GM12878 (cell line): ENCODE data around the gene LHFPL2. TPM values are rescaled to one million over a fixed set of nuclear protein-coding genes. Genes with fewer than 3 reads are reported as not detected.

Experiments
- ATAC-seq: fragments of 200-7000 bp; cut with Tn5 transposase; 3 replicates; pipeline ENCODE4 v1.9.1; 2020; ENCODE audit warnings: mild to moderate bottlenecking, moderate library complexity
- BruUV-seq: library from RNA; stranded (reverse); fragments of 400-500 nt; replicated peaks from 2 replicates; lab custom pipeline; 2021; lab: Mats Ljungman, UMichigan
- CTCF ChIA-PET: fragments of 300-600 bp; sonication (Branson Sonifier 250); formaldehyde crosslinking; extraction: SDS; loops from one replicate; lab custom pipeline; 2021; ENCODE audit warnings: inconsistent platforms; lab: Yijun Ruan, JAX
- POLR2A ChIA-PET: fragments of 350-600 bp; formaldehyde crosslinking; extraction: SDS; loops from one replicate; lab custom pipeline; 2021; ENCODE audit warnings: inconsistent platforms; lab: Charles Lee
- RAD21 ChIA-PET: fragments of 300-600 bp; sonication (Branson Sonifier 250); formaldehyde crosslinking; loops from one replicate; lab custom pipeline; 2023; ENCODE audit warnings: antibody characterized with exemption; ENCODE audit not compliant: unreplicated experiment; lab: Charles Lee
- SMC1A ChIA-PET: fragments of 300-600 bp; sonication (Branson Sonifier 250); formaldehyde crosslinking; loops from one replicate; lab custom pipeline; 2023; ENCODE audit not compliant: unreplicated experiment, uncharacterized antibody; lab: Charles Lee
- DNase-seq: peaks from one replicate; pipeline ENCODE4 v3.0.0-alpha.2; 2011; ENCODE audit warnings: low read depth, low spot score
- FAIRE-seq: peaks from 3 replicates; lab custom pipeline; 2011; peaks lifted over from hg19 to GRCh38; lab: Jason Lieb, UNC
- H2AFZ ChIP-seq: 2 replicates; pipeline ENCODE4 v1.6.0; 2011; ENCODE audit warnings: low read depth, low read length, control low read depth; ENCODE audit not compliant: control insufficient read depth
- H3K27ac ChIP-seq: 2 replicates; pipeline ENCODE4 v1.5.1; 2011; ENCODE audit warnings: control low read depth; ENCODE audit not compliant: control insufficient read depth, insufficient read depth
- H3K27me3 ChIP-seq, 2 experiments: replicated peaks in 1 of 2; 2 replicates each; pipeline versions ENCODE4 v1.6.0 to v1.6.1; 2011; ENCODE audit warnings: low read length in 1 of 2; ENCODE audit not compliant: control insufficient read depth in 2 of 2, insufficient read depth in 2 of 2
- H3K36me3 ChIP-seq, 2 experiments: 2 replicates each; pipeline ENCODE4 v1.5.1; 2011; ENCODE audit warnings: low read length in 1 of 2; ENCODE audit not compliant: control insufficient read depth in 2 of 2, insufficient read depth in 2 of 2
- H3K4me1 ChIP-seq: 2 replicates; pipeline ENCODE4 v1.6.1; 2011; ENCODE audit warnings: mild to moderate bottlenecking, low read length, moderate library complexity, mixed read lengths; ENCODE audit not compliant: control insufficient read depth, insufficient read depth
- H3K4me2 ChIP-seq: 2 replicates; pipeline ENCODE4 v1.6.0; 2011; ENCODE audit warnings: control low read depth; ENCODE audit not compliant: control insufficient read depth, insufficient read depth
- H3K4me3 ChIP-seq: fragments of 200-600 bp; sonication (generic); 2 replicates; pipeline ENCODE4 v1.5.1; 2016
- H3K79me2 ChIP-seq: 2 replicates; pipeline ENCODE4 v1.6.0; 2011; ENCODE audit warnings: low read length; ENCODE audit not compliant: control insufficient read depth, insufficient read depth
- H3K9ac ChIP-seq: 2 replicates; pipeline ENCODE4 v1.8.0; 2011; ENCODE audit warnings: low read length, control low read depth, mixed read lengths; ENCODE audit not compliant: control insufficient read depth, insufficient read depth
- H3K9me3 ChIP-seq: replicated peaks from 3 replicates; pipeline ENCODE4 v1.5.1; 2011; ENCODE audit warnings: mild to moderate bottlenecking, low read length; ENCODE audit not compliant: control insufficient read depth, insufficient read depth
- H4K20me1 ChIP-seq: 2 replicates; pipeline ENCODE4 v1.6.0; 2011; ENCODE audit not compliant: control insufficient read depth, insufficient read depth
- CREB1 ChIP-seq: IDR thresholded peaks from 2 replicates; pipeline ENCODE4 v1.6.1; 2012; ENCODE audit warnings: low read depth, mild to moderate bottlenecking, inconsistent platforms
- HDGF ChIP-seq: fragments of 450-650 bp; IDR thresholded peaks from 2 replicates; pipeline ENCODE4 v1.6.1; 2016; ENCODE audit warnings: antibody characterized with exemption
- LARP7 ChIP-seq: fragments of 450-650 bp; IDR thresholded peaks from 2 replicates; pipeline ENCODE4 v1.6.1; 2017; ENCODE audit warnings: mild to moderate bottlenecking
- RUNX3 ChIP-seq: IDR thresholded peaks from 2 replicates; pipeline ENCODE4 v1.6.1; 2012; ENCODE audit warnings: low read length, inconsistent platforms
- YY1 ChIP-seq: IDR thresholded peaks from 2 replicates; pipeline ENCODE4 v1.6.1; 2011; ENCODE audit warnings: low read depth, mild to moderate bottlenecking, low read length
- ZNF217 ChIP-seq: fragments of 450-650 bp; IDR thresholded peaks from 2 replicates; pipeline ENCODE4 v1.6.1; 2017; ENCODE audit warnings: antibody characterized with exemption, mild to moderate bottlenecking
- WGBS: methylation state at CpG from one replicate; pipeline ENCODE4 v1.1.6; 2016; ENCODE audit warnings: low lambda C conversion rate; ENCODE audit not compliant: insufficient replicate concordance, insufficient coverage; ENCODE audit errors: missing lambda C conversion rate; 5-methylcytosine and 5-hydroxymethylcytosine counted together
- in situ Hi-C: fragments of 300-500 bp; cut with MboI; formaldehyde crosslinking; loops from 9 replicates; pipeline ENCODE4 v1.14.3; 2018; ENCODE audit warnings: mixed read lengths
- intact Hi-C: fragments of 100-400 bp; cut with micrococcal nuclease; formaldehyde crosslinking; loops from one replicate; pipeline ENCODE4 v1.14.2; 2022; ENCODE audit not compliant: unreplicated experiment
- polyA plus RNA-seq, 11 experiments: library from polyadenylated mRNA; depleted of rRNA in 4 of 11; unstranded in 6 of 11; stranded (reverse) in 5 of 11; fragments of >200 nt; fragmentation: Nextera tagmentation in 4 of 11; fragmentation: Illumina TruSeq in 1 of 11; extraction: Ambion mirVana in 4 of 11; extraction: Trizol in 1 of 11; gene quantifications; 1 replicate in 1 of 11; 2 replicates in 10 of 11; pipeline versions ENCODE4 v1.2.1 to v1.2.3, GENCODE V29; 2011 to 2016; ENCODE audit warnings: inconsistent platforms in 2 of 11, missing spikeins in 2 of 11, low read depth in 1 of 11
- total RNA-seq, 4 experiments: library from RNA; depleted of rRNA in 3 of 4; stranded (reverse); fragments of >200 nt in 3 of 4; fragmentation: Illumina TruSeq in 1 of 4; extraction: Trizol in 1 of 4; gene quantifications; 2 replicates each; pipeline versions ENCODE4 v1.2.1 to v1.2.3, GENCODE V29; 2013 to 2021
- TF ChIP-seq, protein P1 (sequence below): fragments of 450-650 bp; IDR thresholded peaks from 2 replicates; pipeline ENCODE4 v1.6.1; 2016; ENCODE audit warnings: mild to moderate bottlenecking, moderate library complexity, borderline replicate concordance
- TF ChIP-seq, protein P2 (sequence below): IDR thresholded peaks from 2 replicates; pipeline ENCODE4 v1.6.1; 2012; ENCODE audit warnings: low read depth, low read length, improper control_type of control experiment
- TF ChIP-seq, protein P3 (sequence below): fragments of 450-650 bp; IDR thresholded peaks from 2 replicates; pipeline ENCODE4 v1.6.1; 2017; ENCODE audit warnings: mild to moderate bottlenecking, low read depth, inconsistent platforms; ENCODE audit not compliant: poor library complexity, severe bottlenecking
- TF ChIP-seq, protein P4 (sequence below): IDR thresholded peaks from 2 replicates; pipeline ENCODE4 v1.6.1; 2012; ENCODE audit warnings: low read depth, low read length, improper control_type of control experiment
- TF ChIP-seq, protein P5 (sequence below), 3 experiments: IDR thresholded peaks in 2 of 3; conservative IDR thresholded peaks in 1 of 3; 2 replicates each; pipeline ENCODE4 v1.5.1; 2011; ENCODE audit warnings: low read depth in 3 of 3, low read length in 3 of 3, mild to moderate bottlenecking in 3 of 3, control low read depth in 2 of 3, moderate library complexity in 2 of 3, inconsistent platforms in 1 of 3, mixed read lengths in 1 of 3; ENCODE audit not compliant: control insufficient read depth in 2 of 3, insufficient read depth in 1 of 3; ENCODE audit errors: extremely low read depth in 1 of 3

Gene LHFPL2
- total and polyA plus RNA-seq, 10 of the 15 experiments (the other 5 are each of a cell fraction or from before 2014, with no cell fraction given), result 4.1 to 21.8 (median 12.5) TPM

DNA sequence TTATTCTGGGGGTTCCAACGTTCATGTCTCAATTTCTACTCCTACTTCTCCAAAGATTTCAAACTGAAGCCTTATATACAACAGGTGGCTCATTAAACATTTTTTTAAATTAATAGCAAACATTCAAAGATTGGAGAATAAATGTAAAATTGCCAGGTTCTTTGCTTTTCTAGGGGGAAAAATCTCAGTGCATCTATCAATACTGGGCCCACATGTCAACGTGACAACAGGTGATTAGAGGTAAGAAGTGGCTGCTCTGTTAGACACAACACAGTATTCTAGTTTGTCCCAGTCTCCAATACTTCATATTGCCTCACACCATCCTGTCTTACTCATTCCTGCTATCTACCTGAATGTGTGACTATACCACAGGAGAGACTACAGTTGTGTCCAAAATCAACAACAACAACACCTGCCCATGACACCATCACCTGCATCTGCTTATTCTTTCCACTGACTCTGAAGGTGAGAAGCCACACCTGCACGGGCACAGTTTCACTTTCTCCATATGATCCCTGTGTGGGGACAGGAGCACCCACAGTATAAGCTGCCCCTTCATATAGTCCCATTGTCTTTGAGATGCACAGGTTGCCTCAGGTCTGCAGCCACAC is 110.2 kb downstream of the LHFPL2 start (continued):
- TF ChIP-seq, protein P1, sequence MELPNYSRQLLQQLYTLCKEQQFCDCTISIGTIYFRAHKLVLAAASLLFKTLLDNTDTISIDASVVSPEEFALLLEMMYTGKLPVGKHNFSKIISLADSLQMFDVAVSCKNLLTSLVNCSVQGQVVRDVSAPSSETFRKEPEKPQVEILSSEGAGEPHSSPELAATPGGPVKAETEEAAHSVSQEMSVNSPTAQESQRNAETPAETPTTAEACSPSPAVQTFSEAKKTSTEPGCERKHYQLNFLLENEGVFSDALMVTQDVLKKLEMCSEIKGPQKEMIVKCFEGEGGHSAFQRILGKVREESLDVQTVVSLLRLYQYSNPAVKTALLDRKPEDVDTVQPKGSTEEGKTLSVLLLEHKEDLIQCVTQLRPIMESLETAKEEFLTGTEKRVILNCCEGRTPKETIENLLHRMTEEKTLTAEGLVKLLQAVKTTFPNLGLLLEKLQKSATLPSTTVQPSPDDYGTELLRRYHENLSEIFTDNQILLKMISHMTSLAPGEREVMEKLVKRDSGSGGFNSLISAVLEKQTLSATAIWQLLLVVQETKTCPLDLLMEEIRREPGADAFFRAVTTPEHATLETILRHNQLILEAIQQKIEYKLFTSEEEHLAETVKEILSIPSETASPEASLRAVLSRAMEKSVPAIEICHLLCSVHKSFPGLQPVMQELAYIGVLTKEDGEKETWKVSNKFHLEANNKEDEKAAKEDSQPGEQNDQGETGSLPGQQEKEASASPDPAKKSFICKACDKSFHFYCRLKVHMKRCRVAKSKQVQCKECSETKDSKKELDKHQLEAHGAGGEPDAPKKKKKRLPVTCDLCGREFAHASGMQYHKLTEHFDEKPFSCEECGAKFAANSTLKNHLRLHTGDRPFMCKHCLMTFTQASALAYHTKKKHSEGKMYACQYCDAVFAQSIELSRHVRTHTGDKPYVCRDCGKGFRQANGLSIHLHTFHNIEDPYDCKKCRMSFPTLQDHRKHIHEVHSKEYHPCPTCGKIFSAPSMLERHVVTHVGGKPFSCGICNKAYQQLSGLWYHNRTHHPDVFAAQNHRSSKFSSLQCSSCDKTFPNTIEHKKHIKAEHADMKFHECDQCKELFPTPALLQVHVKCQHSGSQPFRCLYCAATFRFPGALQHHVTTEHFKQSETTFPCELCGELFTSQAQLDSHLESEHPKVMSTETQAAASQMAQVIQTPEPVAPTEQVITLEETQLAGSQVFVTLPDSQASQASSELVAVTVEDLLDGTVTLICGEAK, result no peak
- no peak for TF ChIP-seq LARP7

DNA sequence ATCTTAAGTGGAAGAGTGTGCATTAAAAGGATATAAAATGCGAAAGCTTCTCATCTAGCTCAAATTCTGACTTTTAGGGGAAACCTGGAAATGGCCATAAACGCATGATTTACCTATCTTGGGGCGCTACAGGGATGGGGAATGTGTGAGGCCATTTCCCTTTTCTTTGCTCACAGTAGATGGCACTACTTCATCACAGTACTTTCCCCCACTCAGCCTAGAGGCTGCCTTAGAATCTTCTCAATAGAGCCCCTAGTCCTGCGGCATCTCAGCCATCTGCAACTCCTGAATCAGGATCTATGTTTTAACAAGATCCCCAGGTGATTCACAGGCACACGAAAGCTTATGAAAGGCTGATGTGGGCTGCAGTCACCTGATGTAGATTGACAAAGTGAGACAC is 110.8 kb downstream of the LHFPL2 start:
- Histone ChIP-seq H2AFZ (no peak overlapping the region), H3K36me3 (no peaks in the 10 kb centered on the region; a peak in 1 of 4 replicates), H3K9me3 (no peaks in the 10 kb centered on the region), H3K4me3 (no peak overlapping the region), H3K4me2 (no peak overlapping the region), H3K4me1 (peaks cover 5% of the 10 kb centered on the region), H3K9ac (no peak overlapping the region), H3K27me3 (no peaks in the 10 kb centered on the region), H3K79me2 (no peaks in the 10 kb centered on the region), H4K20me1 (no peaks in the 10 kb centered on the region), H3K27ac (no peak overlapping the region)
- ChIA-PET CTCF (interaction anchor here (0.6 to 7.3 kb wide), 36 partner anchors 9 to 588 kb away, joined by 3 to 68 read pairs (median 4); no protein-coding TSS in a partner anchor), RAD21 (interaction anchor here (0.7 to 1.7 kb wide), 10 partner anchors 11 to 481 kb away, joined by 3 to 7 read pairs (median 4); no protein-coding TSS in a partner anchor), POLR2A (interaction anchor here (1.2 kb wide), 1 partner anchor 70 kb away, joined by 3 read pairs; no protein-coding TSS in a partner anchor), SMC1A (interaction anchor here (0.7 to 3.1 kb wide), 24 partner anchors 8 to 483 kb away, joined by 3 to 15 read pairs (median 4); no protein-coding TSS in a partner anchor)
- WGBS, result 10% methylated on average over 5 of the region's 5 CpGs
- no peak for FAIRE-seq
- BruUV-seq, result no TSS peak
- no peak for DNase-seq
- in situ Hi-C loops, result loop anchor here (5.0 kb wide), 1 partner anchor 429 kb away; no protein-coding TSS in a partner anchor
- intact Hi-C loops, result loop anchor here (2.0 to 5.0 kb wide), 2 partner anchors 349 to 427 kb away; no protein-coding TSS in a partner anchor
- peak; percentile 84 for ATAC-seq
- TF ChIP-seq ZNF217, result no peak
- no peak for TF ChIP-seq HDGF
- TF ChIP-seq, protein P2, sequence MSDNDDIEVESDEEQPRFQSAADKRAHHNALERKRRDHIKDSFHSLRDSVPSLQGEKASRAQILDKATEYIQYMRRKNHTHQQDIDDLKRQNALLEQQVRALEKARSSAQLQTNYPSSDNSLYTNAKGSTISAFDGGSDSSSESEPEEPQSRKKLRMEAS, result no peak
- TF ChIP-seq, protein P3, sequence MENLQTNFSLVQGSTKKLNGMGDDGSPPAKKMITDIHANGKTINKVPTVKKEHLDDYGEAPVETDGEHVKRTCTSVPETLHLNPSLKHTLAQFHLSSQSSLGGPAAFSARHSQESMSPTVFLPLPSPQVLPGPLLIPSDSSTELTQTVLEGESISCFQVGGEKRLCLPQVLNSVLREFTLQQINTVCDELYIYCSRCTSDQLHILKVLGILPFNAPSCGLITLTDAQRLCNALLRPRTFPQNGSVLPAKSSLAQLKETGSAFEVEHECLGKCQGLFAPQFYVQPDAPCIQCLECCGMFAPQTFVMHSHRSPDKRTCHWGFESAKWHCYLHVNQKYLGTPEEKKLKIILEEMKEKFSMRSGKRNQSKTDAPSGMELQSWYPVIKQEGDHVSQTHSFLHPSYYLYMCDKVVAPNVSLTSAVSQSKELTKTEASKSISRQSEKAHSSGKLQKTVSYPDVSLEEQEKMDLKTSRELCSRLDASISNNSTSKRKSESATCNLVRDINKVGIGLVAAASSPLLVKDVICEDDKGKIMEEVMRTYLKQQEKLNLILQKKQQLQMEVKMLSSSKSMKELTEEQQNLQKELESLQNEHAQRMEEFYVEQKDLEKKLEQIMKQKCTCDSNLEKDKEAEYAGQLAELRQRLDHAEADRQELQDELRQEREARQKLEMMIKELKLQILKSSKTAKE, result no peak
- TF ChIP-seq, protein P4, sequence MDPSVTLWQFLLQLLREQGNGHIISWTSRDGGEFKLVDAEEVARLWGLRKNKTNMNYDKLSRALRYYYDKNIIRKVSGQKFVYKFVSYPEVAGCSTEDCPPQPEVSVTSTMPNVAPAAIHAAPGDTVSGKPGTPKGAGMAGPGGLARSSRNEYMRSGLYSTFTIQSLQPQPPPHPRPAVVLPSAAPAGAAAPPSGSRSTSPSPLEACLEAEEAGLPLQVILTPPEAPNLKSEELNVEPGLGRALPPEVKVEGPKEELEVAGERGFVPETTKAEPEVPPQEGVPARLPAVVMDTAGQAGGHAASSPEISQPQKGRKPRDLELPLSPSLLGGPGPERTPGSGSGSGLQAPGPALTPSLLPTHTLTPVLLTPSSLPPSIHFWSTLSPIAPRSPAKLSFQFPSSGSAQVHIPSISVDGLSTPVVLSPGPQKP, result no peak
- TF ChIP-seq RUNX3, result no peak
- TF ChIP-seq CREB1, result no peak
- TF ChIP-seq, protein P5, sequence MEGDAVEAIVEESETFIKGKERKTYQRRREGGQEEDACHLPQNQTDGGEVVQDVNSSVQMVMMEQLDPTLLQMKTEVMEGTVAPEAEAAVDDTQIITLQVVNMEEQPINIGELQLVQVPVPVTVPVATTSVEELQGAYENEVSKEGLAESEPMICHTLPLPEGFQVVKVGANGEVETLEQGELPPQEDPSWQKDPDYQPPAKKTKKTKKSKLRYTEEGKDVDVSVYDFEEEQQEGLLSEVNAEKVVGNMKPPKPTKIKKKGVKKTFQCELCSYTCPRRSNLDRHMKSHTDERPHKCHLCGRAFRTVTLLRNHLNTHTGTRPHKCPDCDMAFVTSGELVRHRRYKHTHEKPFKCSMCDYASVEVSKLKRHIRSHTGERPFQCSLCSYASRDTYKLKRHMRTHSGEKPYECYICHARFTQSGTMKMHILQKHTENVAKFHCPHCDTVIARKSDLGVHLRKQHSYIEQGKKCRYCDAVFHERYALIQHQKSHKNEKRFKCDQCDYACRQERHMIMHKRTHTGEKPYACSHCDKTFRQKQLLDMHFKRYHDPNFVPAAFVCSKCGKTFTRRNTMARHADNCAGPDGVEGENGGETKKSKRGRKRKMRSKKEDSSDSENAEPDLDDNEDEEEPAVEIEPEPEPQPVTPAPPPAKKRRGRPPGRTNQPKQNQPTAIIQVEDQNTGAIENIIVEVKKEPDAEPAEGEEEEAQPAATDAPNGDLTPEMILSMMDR (IDR thresholded peaks at IDR 0.05 in 2 of 3, conservative IDR thresholded peaks at IDR 0.05 in 1 of 3; ENCODE audit: control insufficient read depth in 2 of 3, extremely low read depth in 1 of 3, insufficient read depth in 1 of 3, low read depth in 3 of 3, low read length in 3 of 3), result peak; percentile 42 to 73 (median 57)
- TF ChIP-seq YY1, result peak; percentile 55; the same call in 1 of the 2 replicates
